Endothelial cell of umbilical vein (primary cell): ENCODE data around the gene FAM83D. TPM values are rescaled to one million over a fixed set of nuclear protein-coding genes. Genes with fewer than 3 reads are reported as not detected.

Source experiments
- BruUV-seq: library from RNA; stranded (reverse); fragments of 400-500 nt; replicated peaks from 2 replicates; lab custom pipeline; 2021; lab: Mats Ljungman, UMichigan
- CTCF ChIA-PET: fragments of 300-600, 350-600 bp; sonication (Branson Sonifier 250); formaldehyde crosslinking; loops from one replicate; lab custom pipeline; 2021; ENCODE audit warnings: antibody characterized with exemption, inconsistent platforms; lab: Charles Lee
- POLR2A ChIA-PET: fragments of 300-600, 350-600 bp; sonication (Branson Sonifier 250); formaldehyde crosslinking; loops from one replicate; lab custom pipeline; 2021; ENCODE audit warnings: antibody characterized with exemption, inconsistent platforms; lab: Charles Lee
- DNase-seq: peaks from one replicate; pipeline ENCODE4 v3.0.0-alpha.2; 2011; ENCODE audit warnings: low read depth, low spot score
- FAIRE-seq: peaks from 2 replicates; lab custom pipeline; 2011; peaks lifted over from hg19 to GRCh38; lab: Jason Lieb, UNC
- H2AFZ ChIP-seq: 2 replicates; pipeline ENCODE4 v1.6.0; 2012; ENCODE audit warnings: low read depth, low read length, control low read depth, inconsistent platforms
- H3K27ac ChIP-seq: 2 replicates; pipeline ENCODE4 v1.5.1; 2011; ENCODE audit warnings: low read depth, mild to moderate bottlenecking, control low read depth, low read length, moderate library complexity; ENCODE audit not compliant: insufficient read depth
- H3K27me3 ChIP-seq, 2 experiments: 2 replicates each; pipeline versions ENCODE4 v1.6.0 to v1.6.1; 2011; ENCODE audit warnings: low read length in 2 of 2, mixed read lengths in 1 of 2; ENCODE audit not compliant: control insufficient read depth in 2 of 2, insufficient read depth in 2 of 2
- H3K36me3 ChIP-seq, 2 experiments: 2 replicates in 1 of 2; 3 replicates in 1 of 2; pipeline ENCODE4 v1.5.1; 2011; ENCODE audit warnings: low read length in 2 of 2, mild to moderate bottlenecking in 1 of 2, moderate library complexity in 1 of 2; ENCODE audit not compliant: control insufficient read depth in 2 of 2, insufficient read depth in 2 of 2; ENCODE audit errors: extremely low read depth in 1 of 2
- H3K4me1 ChIP-seq: 3 replicates; pipeline ENCODE4 v1.5.1; 2011; ENCODE audit warnings: mild to moderate bottlenecking, low read length; ENCODE audit not compliant: control insufficient read depth, insufficient read depth; ENCODE audit errors: extremely low read depth
- H3K4me2 ChIP-seq: 2 replicates; pipeline ENCODE4 v1.6.1; 2011; ENCODE audit warnings: low read length, control low read depth, mixed read lengths; ENCODE audit not compliant: insufficient read depth
- H3K4me3 ChIP-seq, 3 experiments: fragments of 200-600 bp in 1 of 3; sonication (generic), shearing (Covaris generic) in 1 of 3; replicated peaks in 1 of 3; 2 replicates each; pipeline ENCODE4 v1.5.1; 2011 to 2016; ENCODE audit warnings: control low read depth in 3 of 3, low read length in 3 of 3, mild to moderate bottlenecking in 2 of 3, inconsistent platforms in 1 of 3, low read depth in 1 of 3, moderate library complexity in 1 of 3; ENCODE audit not compliant: insufficient read depth in 1 of 3
- H3K79me2 ChIP-seq: 2 replicates; pipeline ENCODE4 v1.6.0; 2012; ENCODE audit warnings: low read length, inconsistent platforms; ENCODE audit not compliant: control insufficient read depth, insufficient read depth
- H3K9ac ChIP-seq: replicated peaks from 2 replicates; pipeline ENCODE3; 2011; ENCODE audit warnings: low read length, control low read depth; ENCODE audit not compliant: insufficient read depth; ENCODE audit errors: extremely low read depth
- H3K9me1 ChIP-seq: replicated peaks from 3 replicates; pipeline ENCODE4 v1.6.0; 2011; ENCODE audit warnings: mild to moderate bottlenecking, low read length; ENCODE audit not compliant: control insufficient read depth, insufficient read depth; ENCODE audit errors: extremely low read depth
- H3K9me3 ChIP-seq: replicated peaks from 2 replicates; pipeline ENCODE4 v1.5.1; 2012; ENCODE audit warnings: low read length, inconsistent platforms; ENCODE audit not compliant: control insufficient read depth, insufficient read depth
- H4K20me1 ChIP-seq: replicated peaks from 2 replicates; pipeline ENCODE3; 2011; ENCODE audit warnings: mild to moderate bottlenecking, low read length; ENCODE audit not compliant: control insufficient read depth, insufficient read depth; ENCODE audit errors: extremely low read depth
- EZH2 ChIP-seq: IDR thresholded peaks from 2 replicates; pipeline ENCODE4 v1.6.1; 2012; ENCODE audit warnings: borderline replicate concordance, low read depth, mild to moderate bottlenecking, moderate library complexity, low read length, inconsistent platforms; ENCODE audit not compliant: severe bottlenecking
- FOS ChIP-seq: IDR thresholded peaks from 2 replicates; pipeline ENCODE4 v1.6.1; 2011; ENCODE audit warnings: mild to moderate bottlenecking, low read length, moderate library complexity, borderline replicate concordance; ENCODE audit not compliant: insufficient read depth
- GATA2 ChIP-seq: IDR thresholded peaks from 2 replicates; pipeline ENCODE4 v1.7.0; 2011; ENCODE audit warnings: low read depth, mild to moderate bottlenecking, moderate library complexity, mixed read lengths, low read length; ENCODE audit not compliant: insufficient read length, insufficient read depth
- JUN ChIP-seq: IDR thresholded peaks from 2 replicates; pipeline ENCODE4 v1.6.1; 2011; ENCODE audit warnings: borderline replicate concordance, low read depth; ENCODE audit not compliant: insufficient read length, insufficient read depth
- MAX ChIP-seq: IDR thresholded peaks from 2 replicates; pipeline ENCODE4 v1.6.1; 2011; ENCODE audit not compliant: insufficient read depth, insufficient read length
- MYC ChIP-seq: IDR thresholded peaks from one replicate; pipeline ENCODE4 v1.6.1; 2011; ENCODE audit warnings: mild to moderate bottlenecking, low read depth, low read length
- POLR2A ChIP-seq: IDR thresholded peaks from 2 replicates; pipeline ENCODE4 v1.6.1; 2012; ENCODE audit warnings: low read depth, mild to moderate bottlenecking, control low read depth, low read length
- POLR2AphosphoS5 ChIP-seq: IDR thresholded peaks from 2 replicates; pipeline ENCODE4 v1.6.1; 2012; ENCODE audit warnings: low read depth, mild to moderate bottlenecking, control low read depth, low read length, moderate library complexity; ENCODE audit not compliant: insufficient read depth
- dilution Hi-C: fragments of 300-500 bp; cut with MboI; formaldehyde crosslinking; loops from one replicate; pipeline ENCODE4 v1.15.0; 2019; ENCODE audit warnings: low sequenced_read_pairs; ENCODE audit not compliant: extremely low pct_ligation_motif_present
- intact Hi-C: fragments of 100-400 bp; cut with micrococcal nuclease; formaldehyde crosslinking; loops from one replicate; pipeline ENCODE4 v1.10.0; 2022
- polyA plus RNA-seq, 4 experiments: library from polyadenylated mRNA; depleted of rRNA in 3 of 4; stranded (reverse) in 3 of 4; unstranded in 1 of 4; fragments of >200 nt; gene quantifications; 2 replicates each; pipeline versions ENCODE4 v1.2.1 to v1.2.3, GENCODE V29; 2011 to 2012; ENCODE audit warnings: missing spikeins in 1 of 4
- total RNA-seq: library from RNA; stranded (reverse); gene quantifications from 2 replicates; pipeline ENCODE4 v1.2.3, GENCODE V29; 2021

The FAM83D gene
- total and polyA plus RNA-seq, 2 donors (not counting 3 experiments of a cell fraction or from before 2014, with no cell fraction given): 41.0 to 46.0 TPM

GRCh38 chr20:38881806-38882440 is 44.3 kb upstream of the FAM83D start:
- H3K36me3 ChIP-seq: no peaks in the 10 kb centered on the region
- intact Hi-C loops (no loop called here), dilution Hi-C loops (no loop called here)
- FAIRE-seq: no peak
- no peak for TF ChIP-seq POLR2AphosphoS5
- no peak for TF ChIP-seq MYC
- TF ChIP-seq JUN: no peak
- TF ChIP-seq EZH2: no peak
- no peak for TF ChIP-seq GATA2
- TF ChIP-seq MAX: no peak
- TF ChIP-seq POLR2A: no peak
- TF ChIP-seq FOS: no peak
- H3K9me3 ChIP-seq: no peaks in the 10 kb centered on the region
- H4K20me1 ChIP-seq: no peaks in the 10 kb centered on the region
- no peaks in the 10 kb centered on the region for H3K79me2 ChIP-seq
- H3K4me1 ChIP-seq: peaks cover 7% of the 10 kb centered on the region
- no peak overlapping the region for H2AFZ ChIP-seq
- H3K27me3 ChIP-seq: no peaks in the 10 kb centered on the region
- H3K9me1 ChIP-seq: no peaks in the 10 kb centered on the region
- no peak overlapping the region for H3K4me3 ChIP-seq
- no peak overlapping the region for H3K4me2 ChIP-seq
- H3K9ac ChIP-seq: no peak overlapping the region
- ChIA-PET CTCF (interaction anchor here (0.9 kb wide), 1 partner anchor 44 kb away, joined by 3 read pairs; the partner anchor contains the start of gene FAM83D), POLR2A (no interaction called here)
- no TSS peak for BruUV-seq
- no peak for DNase-seq
- H3K27ac ChIP-seq: no peak overlapping the region
